GM12891 (cell line): ENCODE measurements around the gene CD86.
A peak's percentile ranks its signal among the peaks of the same experiment; 100 is the strongest.

Source experiments
- DNase-seq: peaks from one replicate; pipeline ENCODE4 v3.0.0; 2011; ENCODE audit warnings: low spot score; ENCODE audit not compliant: insufficient read length
- FAIRE-seq: peaks from 2 replicates; lab custom pipeline; 2011; peaks lifted over from hg19 to GRCh38; lab: Jason Lieb, UNC
- PAX5 ChIP-seq: IDR thresholded peaks from 2 replicates; pipeline ENCODE4 v1.6.1; 2011; ENCODE audit warnings: low read length, moderate library complexity, mild to moderate bottlenecking; ENCODE audit not compliant: insufficient read depth, severe bottlenecking
- POLR2A ChIP-seq: IDR thresholded peaks from 2 replicates; pipeline ENCODE4 v1.6.1; 2011; ENCODE audit warnings: low read depth, low read length, control low read depth
- POLR2AphosphoS5 ChIP-seq: IDR thresholded peaks from 2 replicates; pipeline ENCODE4 v1.6.1; 2011; ENCODE audit warnings: low read depth, low read length, control low read depth
- POU2F2 ChIP-seq: IDR thresholded peaks from 2 replicates; pipeline ENCODE4 v1.6.1; 2011; ENCODE audit warnings: low read depth, mild to moderate bottlenecking, control low read depth, low read length, moderate library complexity
- SPI1 ChIP-seq: IDR thresholded peaks from 2 replicates; pipeline ENCODE4 v1.6.1; 2011; ENCODE audit warnings: low read depth, low read length, control low read depth
- TAF1 ChIP-seq: IDR thresholded peaks from 2 replicates; pipeline ENCODE4 v1.6.1; 2011; ENCODE audit warnings: low read depth, low read length, control low read depth

Gene CD86

GRCh38 chr3:122088531-122088930 is 33.4 kb downstream of the CD86 start:
- TF ChIP-seq POLR2A, result no peak
- no peak for TF ChIP-seq POLR2AphosphoS5
- TF ChIP-seq TAF1, result no peak
- TF ChIP-seq SPI1, result no peak
- TF ChIP-seq PAX5, result no peak
- no peak for TF ChIP-seq POU2F2
- DNase-seq, result no peak
- FAIRE-seq, result no peak

- FAIRE-seq (peak; percentile 69), DNase-seq (no peak)
- TF ChIP-seq PAX5 (no peak), POLR2A (no peak), TAF1 (no peak), POLR2AphosphoS5 (no peak), POU2F2 (no peak), SPI1 (peak; percentile 30; the same call in 1 of the 2 replicates)
Observed at GRCh38 chr3:122091602-122092295, 36.6 kb downstream of the CD86 start.

DNA sequence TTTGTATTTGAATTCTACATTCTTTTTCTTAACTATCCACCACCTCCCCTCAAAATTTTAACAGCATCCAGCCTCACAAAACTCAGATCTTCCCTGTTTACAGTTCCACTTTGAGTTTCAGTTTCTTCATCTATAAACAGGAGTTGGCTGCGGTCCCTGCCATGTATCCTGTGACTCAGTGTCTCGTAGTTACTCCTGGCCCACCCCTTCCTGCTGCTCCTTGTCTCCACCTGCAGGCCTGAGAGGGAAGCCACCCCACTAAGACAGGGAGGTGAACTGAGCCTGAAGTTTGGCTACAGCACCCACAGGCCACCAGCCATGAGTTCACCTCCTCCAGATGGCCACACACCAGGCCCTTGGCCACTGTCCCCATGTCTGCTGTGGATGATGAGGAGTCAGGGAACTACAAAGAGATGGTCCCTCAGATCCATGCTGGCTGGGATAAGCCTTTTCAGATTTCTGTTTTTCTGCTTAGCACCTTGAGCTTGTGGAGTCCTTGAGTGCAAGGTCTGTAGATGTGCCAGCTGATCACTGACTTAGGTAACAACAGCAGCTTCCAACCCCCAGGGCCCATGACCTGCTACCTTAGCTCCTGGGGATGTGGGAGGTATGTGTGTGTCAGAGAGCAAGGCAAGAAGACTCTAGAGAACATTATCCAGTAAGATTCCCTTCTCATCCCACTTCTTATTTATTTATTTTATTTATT is 37.5 kb downstream of the CD86 start:
- peak; percentile 76 for FAIRE-seq
- no peak for DNase-seq
- TF ChIP-seq POLR2AphosphoS5 (no peak), TAF1 (no peak), POLR2A (no peak), PAX5 (no peak), SPI1 (no peak), POU2F2 (no peak)

- DNase-seq, result no peak
- peak; percentile 59 for FAIRE-seq
- TF ChIP-seq POLR2A, result no peak
- no peak for TF ChIP-seq POLR2AphosphoS5
- TF ChIP-seq SPI1, result no peak
- no peak for TF ChIP-seq POU2F2
- no peak for TF ChIP-seq PAX5
- TF ChIP-seq TAF1, result no peak
Observed at GRCh38 chr3:122094125-122094524, 39.0 kb downstream of the CD86 start.

- FAIRE-seq (peak; percentile 78), DNase-seq (no peak)
- TF ChIP-seq POLR2AphosphoS5 (no peak), PAX5 (no peak), POLR2A (no peak), TAF1 (no peak), SPI1 (no peak), POU2F2 (no peak)
Observed at GRCh38 chr3:122094693-122095092, 39.5 kb downstream of the CD86 start.

DNA sequence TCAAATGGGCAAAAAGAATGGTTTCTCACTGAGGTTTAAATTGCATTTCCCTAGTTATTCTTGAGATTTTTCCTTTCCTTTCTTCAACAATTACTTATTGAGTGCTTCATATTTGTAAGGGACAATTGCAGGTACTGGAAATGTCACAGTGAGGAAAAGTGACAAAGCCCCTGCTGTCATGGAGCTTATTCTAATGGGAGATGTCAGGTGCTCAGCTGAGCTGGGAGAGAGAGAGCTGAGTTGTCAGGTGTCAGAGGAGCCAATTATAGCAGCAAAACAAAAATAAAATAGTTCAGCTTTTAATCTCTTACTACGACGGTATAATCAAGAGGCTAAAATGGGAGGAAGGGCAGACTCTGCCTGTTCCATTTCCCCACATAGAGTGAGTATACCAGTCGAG is 42.0 kb downstream of the CD86 start:
- TF ChIP-seq SPI1 (no peak), POLR2AphosphoS5 (no peak), POU2F2 (no peak), TAF1 (no peak), PAX5 (no peak), POLR2A (no peak)
- no peak for DNase-seq
- no peak for FAIRE-seq

DNA sequence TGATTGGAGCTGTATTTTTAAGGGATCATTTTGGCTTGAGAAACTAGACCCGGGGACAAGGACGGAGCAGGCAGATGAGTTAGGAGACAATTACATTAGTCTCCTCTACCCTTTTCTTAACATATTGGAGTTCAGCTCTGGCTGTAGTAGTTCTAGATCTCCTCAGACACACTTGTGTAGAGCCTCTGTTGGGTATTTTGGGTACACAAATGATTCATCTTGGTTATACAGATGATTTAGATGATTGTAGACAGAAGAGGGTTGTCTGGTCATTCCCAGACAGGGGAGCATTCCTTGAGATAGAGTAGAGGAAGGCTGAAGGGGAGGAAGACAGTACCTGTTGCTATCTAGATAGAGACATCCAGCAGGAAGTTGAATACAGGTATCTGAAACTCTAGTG is 43.4 kb downstream of the CD86 start:
- TF ChIP-seq POU2F2 (no peak), POLR2AphosphoS5 (no peak), POLR2A (no peak), SPI1 (no peak), PAX5 (no peak), TAF1 (no peak)
- peak; percentile 41 for FAIRE-seq
- DNase-seq, result no peak

DNA sequence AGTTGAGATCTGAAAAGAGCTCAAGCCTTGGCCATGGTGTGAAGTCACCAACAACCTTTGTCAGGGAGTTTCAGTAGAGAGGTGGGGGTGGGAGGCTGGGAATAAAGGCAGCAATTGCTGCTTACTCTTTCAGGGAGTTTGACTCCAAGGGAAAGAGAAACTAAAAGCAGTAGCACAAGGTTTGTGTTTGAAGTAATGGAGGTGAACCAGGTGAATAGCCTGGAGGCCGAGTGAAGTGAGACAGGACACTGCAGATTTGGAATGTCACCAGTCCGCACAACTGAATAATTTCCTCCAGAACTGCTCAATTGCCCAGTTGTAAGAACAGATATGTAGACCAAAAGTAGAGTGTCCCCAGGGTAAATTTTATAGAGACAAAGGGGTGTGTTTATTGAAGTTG is 44.1 kb downstream of the CD86 start:
- peak; percentile 20 for FAIRE-seq
- no peak for DNase-seq
- TF ChIP-seq POLR2A (no peak), SPI1 (no peak), PAX5 (no peak), TAF1 (no peak), POU2F2 (no peak), POLR2AphosphoS5 (no peak)

DNA sequence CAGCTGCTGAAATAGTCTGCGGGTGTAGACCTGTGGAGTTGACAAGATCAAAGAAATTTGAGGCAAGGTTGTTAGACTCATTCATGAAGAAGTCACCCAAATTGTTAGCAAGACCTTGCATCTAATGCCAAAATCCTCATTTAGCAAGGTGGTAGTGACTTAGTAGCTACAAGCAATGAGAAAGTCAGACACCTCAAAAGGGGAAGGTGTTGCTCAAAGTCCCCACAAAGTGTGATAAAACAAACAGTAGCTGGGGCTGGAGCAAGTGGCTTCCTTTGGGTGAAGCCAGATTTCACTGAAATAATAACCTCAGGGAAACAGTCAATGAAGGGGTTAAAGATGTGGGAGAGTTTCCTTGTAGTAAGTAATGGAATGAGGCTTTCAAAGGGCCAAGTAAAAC is 44.9 kb downstream of the CD86 start:
- DNase-seq (no peak), FAIRE-seq (no peak)
- no peak for TF ChIP-seq POLR2A
- TF ChIP-seq TAF1, result no peak
- no peak for TF ChIP-seq SPI1
- TF ChIP-seq POLR2AphosphoS5, result no peak
